Caco-2 (cell line): ENCODE results near the gene FOXP1. TPM values are rescaled to one million over a fixed set of nuclear protein-coding genes. Genes with fewer than 3 reads are reported as not detected.

Experiments
- BruUV-seq: library from RNA; stranded (reverse); fragments of 400-500 nt; replicated peaks from 2 replicates; lab custom pipeline; 2021; lab: Mats Ljungman, UMichigan
- CTCF ChIA-PET: fragments of 300-600 bp; sonication (Branson Sonifier 250); formaldehyde crosslinking; loops from one replicate; lab custom pipeline; 2022; ENCODE audit warnings: antibody characterized with exemption; lab: Charles Lee
- POLR2A ChIA-PET: fragments of 300-600 bp; sonication (Branson Sonifier 250); formaldehyde crosslinking; loops from one replicate; lab custom pipeline; 2022; ENCODE audit warnings: antibody characterized with exemption; lab: Charles Lee
- DNase-seq, 2 experiments: peaks; one replicate each; pipeline versions ENCODE4 v3.0.0 to v3.0.0-alpha.2; 2020 to 2022
- H3K27me3 ChIP-seq: replicated peaks from 2 replicates; pipeline ENCODE4 v1.6.0; 2011; ENCODE audit warnings: low read length; ENCODE audit not compliant: control insufficient read depth, insufficient read depth
- H3K36me3 ChIP-seq: 2 replicates; pipeline ENCODE4 v1.5.1; 2011; ENCODE audit warnings: low read length; ENCODE audit not compliant: control insufficient read depth, insufficient read depth
- H3K4me1 ChIP-seq: fragments of 250-450 bp; sonication (Bioruptor Pico); 2 replicates; pipeline ENCODE4 v1.5.1; 2020; ENCODE audit warnings: mild to moderate bottlenecking
- H3K4me3 ChIP-seq: 2 replicates; pipeline ENCODE4 v1.5.1; 2011; ENCODE audit warnings: low read depth, mild to moderate bottlenecking, control low read depth, low read length
- H3K9me3 ChIP-seq: fragments of 250-450 bp; sonication (Bioruptor Pico); 2 replicates; pipeline ENCODE4 v1.5.1; 2020; ENCODE audit warnings: mild to moderate bottlenecking, moderate library complexity
- H3K27ac Mint-ChIP-seq: one replicate; pipeline ENCODE4 v1.8.0; 2022; ENCODE audit warnings: mixed read lengths; ENCODE audit not compliant: unreplicated experiment
- H3K27me3 Mint-ChIP-seq: one replicate; pipeline ENCODE4 v1.8.0; 2022; ENCODE audit warnings: mixed read lengths; ENCODE audit not compliant: insufficient read depth, unreplicated experiment
- H3K36me3 Mint-ChIP-seq: one replicate; pipeline ENCODE4 v1.8.0; 2022; ENCODE audit warnings: mild to moderate bottlenecking, mixed read lengths; ENCODE audit not compliant: insufficient read depth, unreplicated experiment
- H3K4me1 Mint-ChIP-seq: one replicate; pipeline ENCODE4 v1.8.0; 2022; ENCODE audit warnings: low read depth, mixed read lengths; ENCODE audit not compliant: unreplicated experiment
- H3K4me3 Mint-ChIP-seq: one replicate; pipeline ENCODE4 v1.8.0; 2022; ENCODE audit warnings: mild to moderate bottlenecking, moderate library complexity, mixed read lengths; ENCODE audit not compliant: unreplicated experiment
- H3K9me3 Mint-ChIP-seq: one replicate; pipeline ENCODE4 v1.8.0; 2022; ENCODE audit warnings: mixed read lengths; ENCODE audit not compliant: unreplicated experiment
- intact Hi-C: fragments of 100-400 bp; cut with micrococcal nuclease; formaldehyde crosslinking; loops from one replicate; pipeline ENCODE4 v1.10.0; 2022; ENCODE audit not compliant: unreplicated experiment
- total RNA-seq: library from RNA; stranded (reverse); gene quantifications from 2 replicates; pipeline ENCODE4 v1.2.3, GENCODE V29; 2022
- TF ChIP-seq, protein P1 (sequence below), 2 experiments: fragments of 200-600 bp in 1 of 2; IDR thresholded peaks; 1 replicate in 1 of 2; 2 replicates in 1 of 2; pipeline versions ENCODE4 v1.5.1 to v1.8.0; 2011 to 2022; ENCODE audit warnings: antibody characterized with exemption in 1 of 2, control low read depth in 1 of 2, inconsistent platforms in 1 of 2, low read depth in 1 of 2, low read length in 1 of 2, mild to moderate bottlenecking in 1 of 2, moderate library complexity in 1 of 2; ENCODE audit not compliant: insufficient read depth in 1 of 2, severe bottlenecking in 1 of 2, unreplicated experiment in 1 of 2

FOXP1 gene
- total RNA-seq, 1 experiment from 2014 or later, result 131 TPM

DNA sequence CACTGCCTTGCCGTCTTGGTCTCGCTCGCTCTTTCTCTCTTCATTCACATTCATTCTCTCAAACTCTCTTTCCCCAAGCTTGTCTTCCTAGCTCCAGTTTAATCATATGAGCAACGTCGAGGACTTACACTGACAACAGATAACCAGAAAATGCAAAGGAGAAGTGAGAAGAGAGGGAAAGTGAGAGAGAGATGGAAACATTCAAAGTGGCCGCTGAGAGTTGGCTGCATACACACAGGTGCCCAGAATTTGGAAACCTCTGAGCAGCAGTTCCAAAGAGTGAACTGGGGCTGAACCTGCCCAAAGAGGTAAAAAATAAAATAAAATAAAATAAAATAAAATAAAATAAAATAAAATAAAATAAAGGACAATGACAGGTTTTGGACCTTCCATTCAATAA lies 583.0 kb downstream of the FOXP1 start:
- Mint-ChIP-seq H3K36me3 (peaks cover 28% of the 10 kb centered on the region), H3K9me3 (no peaks in the 10 kb centered on the region), H3K4me3 (no peak overlapping the region), H3K27me3 (no peaks in the 10 kb centered on the region), H3K4me1 (no peaks in the 10 kb centered on the region), H3K27ac (no peak overlapping the region)
- Histone ChIP-seq H3K4me1 (no peaks in the 10 kb centered on the region), H3K9me3 (no peaks in the 10 kb centered on the region), H3K27me3 (no peaks in the 10 kb centered on the region), H3K36me3 (peaks cover 4% of the 10 kb centered on the region; the same call in 1 of the 2 replicates), H3K4me3 (no peak overlapping the region)
- no TSS peak for BruUV-seq
- POLR2A ChIA-PET, result no interaction called here
- TF ChIP-seq, protein P1, sequence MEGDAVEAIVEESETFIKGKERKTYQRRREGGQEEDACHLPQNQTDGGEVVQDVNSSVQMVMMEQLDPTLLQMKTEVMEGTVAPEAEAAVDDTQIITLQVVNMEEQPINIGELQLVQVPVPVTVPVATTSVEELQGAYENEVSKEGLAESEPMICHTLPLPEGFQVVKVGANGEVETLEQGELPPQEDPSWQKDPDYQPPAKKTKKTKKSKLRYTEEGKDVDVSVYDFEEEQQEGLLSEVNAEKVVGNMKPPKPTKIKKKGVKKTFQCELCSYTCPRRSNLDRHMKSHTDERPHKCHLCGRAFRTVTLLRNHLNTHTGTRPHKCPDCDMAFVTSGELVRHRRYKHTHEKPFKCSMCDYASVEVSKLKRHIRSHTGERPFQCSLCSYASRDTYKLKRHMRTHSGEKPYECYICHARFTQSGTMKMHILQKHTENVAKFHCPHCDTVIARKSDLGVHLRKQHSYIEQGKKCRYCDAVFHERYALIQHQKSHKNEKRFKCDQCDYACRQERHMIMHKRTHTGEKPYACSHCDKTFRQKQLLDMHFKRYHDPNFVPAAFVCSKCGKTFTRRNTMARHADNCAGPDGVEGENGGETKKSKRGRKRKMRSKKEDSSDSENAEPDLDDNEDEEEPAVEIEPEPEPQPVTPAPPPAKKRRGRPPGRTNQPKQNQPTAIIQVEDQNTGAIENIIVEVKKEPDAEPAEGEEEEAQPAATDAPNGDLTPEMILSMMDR (IDR thresholded peaks at IDR 0.05; ENCODE audit: insufficient read depth in 1 of 2, low read depth in 1 of 2, low read length in 1 of 2, severe bottlenecking in 1 of 2, unreplicated experiment in 1 of 2), result no peak
- DNase-seq, result no peak
- intact Hi-C loops, result no loop called here
- CTCF ChIA-PET, result no interaction called here

DNA sequence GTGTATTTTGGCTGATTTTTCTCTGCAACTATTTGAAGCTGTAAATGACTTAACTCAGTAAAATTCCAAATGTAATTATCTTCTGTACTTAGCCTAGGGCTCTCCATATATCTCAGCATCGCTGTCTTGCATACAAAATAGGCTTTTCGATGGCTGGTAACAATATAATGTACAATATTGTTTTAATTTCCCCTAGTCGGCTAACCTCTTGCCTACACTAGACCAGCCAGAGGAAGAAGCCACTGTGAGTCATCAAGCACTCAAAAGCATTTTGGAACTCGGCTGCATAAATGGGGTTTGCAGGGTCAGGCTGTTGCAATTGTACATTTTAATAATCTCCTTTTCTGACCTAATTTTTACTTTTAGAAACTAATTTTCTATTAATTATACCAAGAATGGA lies 583.8 kb downstream of the FOXP1 start:
- Mint-ChIP-seq H3K36me3 (peaks cover 33% of the 10 kb centered on the region), H3K4me3 (no peak overlapping the region), H3K27ac (no peak overlapping the region), H3K9me3 (no peaks in the 10 kb centered on the region), H3K27me3 (no peaks in the 10 kb centered on the region), H3K4me1 (no peaks in the 10 kb centered on the region)
- Histone ChIP-seq H3K36me3 (peaks cover 4% of the 10 kb centered on the region; the same call in 1 of the 2 replicates), H3K4me3 (no peak overlapping the region), H3K9me3 (no peaks in the 10 kb centered on the region), H3K27me3 (no peaks in the 10 kb centered on the region), H3K4me1 (no peaks in the 10 kb centered on the region)
- no peak for DNase-seq
- CTCF ChIA-PET, result no interaction called here
- POLR2A ChIA-PET, result no interaction called here
- intact Hi-C loops, result no loop called here
- BruUV-seq, result no TSS peak
- TF ChIP-seq, protein P1 (IDR thresholded peaks at IDR 0.05; ENCODE audit: insufficient read depth in 1 of 2, low read depth in 1 of 2, low read length in 1 of 2, severe bottlenecking in 1 of 2, unreplicated experiment in 1 of 2), result no peak

DNA sequence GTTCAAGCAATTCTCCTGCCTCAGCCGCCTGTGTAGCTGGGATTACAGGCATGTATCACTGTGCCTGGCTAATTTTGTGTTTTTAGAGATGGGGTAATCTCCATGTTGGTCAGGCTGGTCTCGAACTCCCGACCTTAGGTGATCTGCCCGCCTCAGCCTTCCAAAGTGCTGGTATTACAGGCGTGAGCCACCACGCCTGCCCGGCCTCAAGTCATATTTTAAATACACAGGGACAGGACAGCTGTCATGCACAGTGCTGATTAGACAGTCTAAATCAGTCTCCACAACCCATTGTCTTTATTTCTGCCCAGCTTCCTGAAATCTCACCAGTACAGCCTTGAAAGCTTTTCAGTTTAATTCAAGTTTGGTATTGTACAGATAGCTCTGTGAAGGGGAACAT lies 587.4 kb downstream of the FOXP1 start:
- TF ChIP-seq, protein P1 (IDR thresholded peaks at IDR 0.05; ENCODE audit: insufficient read depth in 1 of 2, low read depth in 1 of 2, low read length in 1 of 2, severe bottlenecking in 1 of 2, unreplicated experiment in 1 of 2), result no peak
- H3K4me3 Mint-ChIP-seq, result no peak overlapping the region
- ChIA-PET POLR2A (no interaction called here), CTCF (no interaction called here)
- H3K4me1 ChIP-seq, result no peaks in the 10 kb centered on the region
- no peak overlapping the region for H3K4me3 ChIP-seq
- intact Hi-C loops, result no loop called here
- H3K27ac Mint-ChIP-seq, result no peak overlapping the region
- BruUV-seq, result no TSS peak
- H3K9me3 ChIP-seq, result no peaks in the 10 kb centered on the region
- peaks cover 4% of the 10 kb centered on the region for H3K36me3 ChIP-seq
- DNase-seq, result no peak
- peaks cover 58% of the 10 kb centered on the region for H3K36me3 Mint-ChIP-seq
- H3K4me1 Mint-ChIP-seq, result no peaks in the 10 kb centered on the region
- H3K27me3 Mint-ChIP-seq, result no peaks in the 10 kb centered on the region
- H3K27me3 ChIP-seq, result no peaks in the 10 kb centered on the region
- no peaks in the 10 kb centered on the region for H3K9me3 Mint-ChIP-seq
